Neuronal stem cell (in vitro differentiated cells): Measurements from ENCODE around the gene TINAGL1.
A peak's percentile ranks its signal among the peaks of the same experiment; 100 is the strongest.

Source experiments
- DNase-seq: peaks from one replicate; pipeline ENCODE4 v3.0.0-alpha.2; 2013; ENCODE audit warnings: low spot score
- H2AFZ ChIP-seq: one replicate; pipeline ENCODE4 v1.6.1; 2013; ENCODE audit warnings: mild to moderate bottlenecking, low read length, inconsistent platforms
- H2AK5ac ChIP-seq: 2 replicates; pipeline ENCODE4 v1.6.1; 2013; ENCODE audit warnings: low read depth, mild to moderate bottlenecking, inconsistent platforms, low read length, moderate library complexity, mixed read lengths
- H2BK120ac ChIP-seq: 2 replicates; pipeline ENCODE4 v1.6.1; 2013; ENCODE audit warnings: low read depth, mild to moderate bottlenecking, inconsistent platforms, low read length, moderate library complexity, mixed read lengths
- H2BK12ac ChIP-seq: one replicate; pipeline ENCODE4 v1.6.1; 2013; ENCODE audit warnings: low read length, inconsistent platforms
- H2BK15ac ChIP-seq: 2 replicates; pipeline ENCODE4 v1.6.1; 2013; ENCODE audit warnings: mild to moderate bottlenecking, low read length, inconsistent platforms, mixed read lengths
- H2BK5ac ChIP-seq: one replicate; pipeline ENCODE4 v1.6.1; 2013; ENCODE audit warnings: inconsistent platforms, mild to moderate bottlenecking, low read length, moderate library complexity
- H3K14ac ChIP-seq: one replicate; pipeline ENCODE4 v1.6.1; 2013; ENCODE audit warnings: low read length, inconsistent platforms
- H3K18ac ChIP-seq: 2 replicates; pipeline ENCODE4 v1.6.1; 2013; ENCODE audit warnings: low read length, inconsistent platforms
- H3K23ac ChIP-seq: 2 replicates; pipeline ENCODE4 v1.6.1; 2013; ENCODE audit warnings: low read depth, mild to moderate bottlenecking, mixed read lengths, low read length, inconsistent platforms; ENCODE audit not compliant: poor library complexity
- H3K27ac ChIP-seq: replicated peaks from 3 replicates; pipeline ENCODE4 v1.5.1; 2013; ENCODE audit warnings: low read length, inconsistent platforms
- H3K27me3 ChIP-seq, 3 experiments: 2 replicates each; pipeline ENCODE4 v1.6.1; 2013; ENCODE audit warnings: low read length in 3 of 3, mild to moderate bottlenecking in 2 of 3, inconsistent platforms in 1 of 3, low read depth in 1 of 3, mixed read lengths in 1 of 3, moderate library complexity in 1 of 3; ENCODE audit not compliant: control insufficient read depth in 3 of 3, insufficient read depth in 3 of 3
- H3K36me3 ChIP-seq, 2 donors: replicated peaks in 1 of 2; 2 replicates each; pipeline ENCODE4 v1.6.1; 2013; ENCODE audit warnings: low read length in 2 of 2; ENCODE audit not compliant: control insufficient read depth in 2 of 2, insufficient read depth in 2 of 2
- H3K4ac ChIP-seq: 2 replicates; pipeline ENCODE4 v1.6.1; 2013; ENCODE audit warnings: inconsistent platforms, mild to moderate bottlenecking, low read length, moderate library complexity
- H3K4me1 ChIP-seq, 2 donors: 1 replicate in 1 of 2; 2 replicates in 1 of 2; pipeline ENCODE4 v1.6.1; 2013; ENCODE audit warnings: low read length in 2 of 2, low read depth in 1 of 2; ENCODE audit not compliant: control insufficient read depth in 2 of 2, insufficient read depth in 1 of 2
- H3K4me2 ChIP-seq: one replicate; pipeline ENCODE4 v1.6.1; 2013; ENCODE audit warnings: mild to moderate bottlenecking, low read length, inconsistent platforms; ENCODE audit not compliant: insufficient read depth, poor library complexity, severe bottlenecking
- H3K4me3 ChIP-seq, 2 donors: 2 replicates each; pipeline ENCODE4 v1.5.1; 2013; ENCODE audit warnings: low read length in 2 of 2, mild to moderate bottlenecking in 2 of 2, inconsistent platforms in 1 of 2, moderate library complexity in 1 of 2
- H3K79me1 ChIP-seq: one replicate; pipeline ENCODE4 v1.6.1; 2013; ENCODE audit warnings: low read depth, mild to moderate bottlenecking, inconsistent platforms, low read length, moderate library complexity
- H3K9ac ChIP-seq: one replicate; pipeline ENCODE4 v1.6.1; 2013; ENCODE audit warnings: mild to moderate bottlenecking, low read depth, low read length, inconsistent platforms; ENCODE audit not compliant: poor library complexity
- H3K9me3 ChIP-seq, 2 donors: replicated peaks in 1 of 2; 2 replicates each; pipeline versions ENCODE3 to v1.6.1; 2013; ENCODE audit warnings: low read length in 2 of 2, mild to moderate bottlenecking in 2 of 2, inconsistent platforms in 1 of 2, low read depth in 1 of 2, mixed read lengths in 1 of 2, moderate library complexity in 1 of 2; ENCODE audit not compliant: control insufficient read depth in 2 of 2, insufficient read depth in 1 of 2
- H4K8ac ChIP-seq: one replicate; pipeline ENCODE4 v1.6.1; 2013; ENCODE audit warnings: low read depth, mild to moderate bottlenecking, inconsistent platforms, low read length, moderate library complexity
- H4K91ac ChIP-seq: one replicate; pipeline ENCODE4 v1.6.1; 2013; ENCODE audit warnings: low read length, low read depth, mild to moderate bottlenecking, inconsistent platforms; ENCODE audit not compliant: poor library complexity
- WGBS, 2 donors: extraction: QIAGEN DNeasy Blood & Tissue Kit; methylation state at CpG; one replicate each; pipeline ENCODE4 v1.1.7; 2013; ENCODE audit warnings: missing lambda C conversion rate in 2 of 2, mixed read lengths in 1 of 2; ENCODE audit not compliant: insufficient read length in 2 of 2, insufficient replicate concordance in 1 of 2; ENCODE audit errors: extremely low coverage in 2 of 2; 5-methylcytosine and 5-hydroxymethylcytosine counted together

TINAGL1 gene

DNA sequence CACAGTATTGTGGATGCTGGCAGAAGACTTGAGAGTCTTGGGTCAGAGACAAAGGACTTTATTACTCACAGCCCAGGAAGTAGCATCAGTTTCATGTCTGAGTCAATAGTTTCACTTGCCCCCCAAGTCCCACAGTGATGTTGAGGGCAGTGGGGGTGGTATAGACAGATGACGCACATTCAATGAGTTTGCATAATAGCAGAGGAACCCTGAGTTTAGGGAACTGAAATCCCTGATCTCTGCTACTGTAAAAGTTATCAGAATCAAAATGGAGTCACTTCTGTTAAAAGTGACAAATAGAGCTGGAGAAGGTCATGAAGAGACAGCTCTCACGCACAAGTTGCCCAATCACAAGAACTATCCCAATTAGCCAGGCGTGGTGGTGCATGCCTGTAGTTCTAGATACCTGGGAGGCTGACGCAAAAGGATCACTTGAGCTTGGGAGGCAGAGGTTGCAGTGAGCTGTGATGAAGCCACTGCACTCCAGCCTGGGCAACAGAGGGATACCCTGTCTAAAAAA, 29.7 kb downstream of the TINAGL1 start:
- no peak overlapping the region for H3K14ac ChIP-seq
- no peak overlapping the region for H3K4me3 ChIP-seq
- no peak overlapping the region for H3K4me2 ChIP-seq
- no peak overlapping the region for H3K27ac ChIP-seq
- H4K8ac ChIP-seq, result no peak overlapping the region
- H2BK120ac ChIP-seq, result no peak overlapping the region
- H3K36me3 ChIP-seq, result no peaks in the 10 kb centered on the region
- H4K91ac ChIP-seq, result no peak overlapping the region
- no peak overlapping the region for H2BK15ac ChIP-seq
- no peaks in the 10 kb centered on the region for H3K4me1 ChIP-seq
- H2BK5ac ChIP-seq, result no peak overlapping the region
- no peak overlapping the region for H3K4ac ChIP-seq
- no peak overlapping the region for H2BK12ac ChIP-seq
- H3K23ac ChIP-seq, result no peak overlapping the region
- no peak overlapping the region for H3K18ac ChIP-seq
- no peaks in the 10 kb centered on the region for H3K9me3 ChIP-seq
- H3K9ac ChIP-seq, result no peak overlapping the region
- H2AK5ac ChIP-seq, result no peak overlapping the region
- no peak overlapping the region for H2AFZ ChIP-seq
- no CpG with 5 or more reads among the region's 4 CpGs for WGBS, 2 donors
- H3K27me3 ChIP-seq, result peaks cover 0 to 10% (median 0%) of the 10 kb centered on the region in 3 experiments
- H3K79me1 ChIP-seq, result no peaks in the 10 kb centered on the region
- no peak for DNase-seq

DNA sequence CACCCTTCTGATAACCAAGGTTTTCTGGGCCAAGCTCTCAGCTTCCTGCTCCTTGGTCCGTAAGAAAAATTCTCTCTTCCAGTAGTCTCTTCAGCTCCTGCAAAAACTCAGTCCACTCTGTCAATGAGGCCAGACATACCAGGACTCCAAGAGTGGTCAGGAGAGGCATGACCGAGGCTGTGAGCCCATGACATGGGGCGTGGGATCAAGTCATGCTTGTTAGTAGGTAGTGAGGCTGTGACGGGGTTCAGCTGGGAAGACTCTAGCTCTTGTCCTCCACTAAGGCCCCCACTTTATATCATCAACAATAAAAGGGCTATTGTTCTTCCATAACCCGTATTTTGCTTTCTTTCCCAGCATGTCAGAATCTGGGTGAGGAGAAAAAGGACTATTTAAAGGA, 31.0 kb downstream of the TINAGL1 start:
- H3K79me1 ChIP-seq, result no peaks in the 10 kb centered on the region
- H3K27me3 ChIP-seq, result peaks cover 0 to 15% (median 0%) of the 10 kb centered on the region in 3 experiments
- no peak overlapping the region for H2BK15ac ChIP-seq
- no peak overlapping the region for H2AFZ ChIP-seq
- H3K14ac ChIP-seq, result no peak overlapping the region
- H2BK12ac ChIP-seq, result no peak overlapping the region
- no peaks in the 10 kb centered on the region for H3K36me3 ChIP-seq
- no peak overlapping the region for H3K4ac ChIP-seq
- no peak overlapping the region for H3K27ac ChIP-seq
- H3K9ac ChIP-seq, result no peak overlapping the region
- H3K23ac ChIP-seq, result no peak overlapping the region
- H3K18ac ChIP-seq, result no peak overlapping the region
- no peak overlapping the region for H2BK5ac ChIP-seq
- H3K9me3 ChIP-seq, result no peaks in the 10 kb centered on the region
- no peak overlapping the region for H3K4me3 ChIP-seq
- H4K91ac ChIP-seq, result no peak overlapping the region
- H4K8ac ChIP-seq, result no peak overlapping the region
- no peaks in the 10 kb centered on the region for H3K4me1 ChIP-seq
- no peak overlapping the region for H2AK5ac ChIP-seq
- WGBS, 2 donors, result no CpG with 5 or more reads among the region's 5 CpGs
- no peak overlapping the region for H2BK120ac ChIP-seq
- no peak overlapping the region for H3K4me2 ChIP-seq
- DNase-seq, result no peak

DNA sequence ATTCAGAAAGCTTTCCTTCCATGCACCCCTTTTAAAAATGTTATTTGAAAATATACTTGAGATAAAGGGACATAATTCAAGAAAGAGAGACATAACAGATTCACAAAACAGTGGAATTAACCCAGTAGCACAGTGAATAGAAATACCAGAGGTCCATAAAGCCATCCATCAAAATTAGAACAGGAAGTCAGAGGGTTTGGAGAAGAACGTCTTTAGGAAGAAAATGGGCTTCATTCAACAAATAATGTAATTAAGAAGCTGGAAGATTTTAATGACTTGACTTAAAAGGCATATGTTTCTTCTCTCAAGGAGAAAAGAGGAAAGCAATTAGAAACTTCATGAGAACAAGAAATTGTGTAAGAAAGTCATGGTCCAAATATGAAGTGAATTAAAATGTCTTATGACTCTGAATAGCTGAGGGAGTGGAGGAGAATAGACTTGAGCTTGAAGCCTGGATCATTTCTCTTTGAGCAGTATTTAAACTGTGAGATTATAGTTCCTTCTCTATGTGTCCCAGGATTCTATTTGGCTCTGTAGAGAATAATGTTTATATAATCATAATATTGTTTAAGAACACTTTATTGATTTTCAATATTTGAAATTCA, 33.3 kb downstream of the TINAGL1 start:
- Histone ChIP-seq H3K36me3 (no peaks in the 10 kb centered on the region), H2BK120ac (no peak overlapping the region), H3K14ac (no peak overlapping the region), H3K4me2 (no peak overlapping the region), H4K8ac (no peak overlapping the region), H3K27ac (no peak overlapping the region), H3K79me1 (no peaks in the 10 kb centered on the region), H3K27me3 (peaks cover 0 to 35% (median 0%) of the 10 kb centered on the region in 3 experiments), H3K23ac (no peak overlapping the region), H2BK5ac (no peak overlapping the region), H2AK5ac (no peak overlapping the region), H2BK15ac (no peak overlapping the region), H3K4me1 (peaks cover 0 to 5% of the 10 kb centered on the region in 2 donors), H2AFZ (no peak overlapping the region), H3K4ac (no peak overlapping the region), H3K9ac (no peak overlapping the region), H2BK12ac (no peak overlapping the region), H4K91ac (no peak overlapping the region), H3K9me3 (no peaks in the 10 kb centered on the region), H3K4me3 (no peak overlapping the region), H3K18ac (no peak overlapping the region)
- DNase-seq, result no peak
- no CpG with 5 or more reads among the region's 1 CpG for WGBS, 2 donors

DNA sequence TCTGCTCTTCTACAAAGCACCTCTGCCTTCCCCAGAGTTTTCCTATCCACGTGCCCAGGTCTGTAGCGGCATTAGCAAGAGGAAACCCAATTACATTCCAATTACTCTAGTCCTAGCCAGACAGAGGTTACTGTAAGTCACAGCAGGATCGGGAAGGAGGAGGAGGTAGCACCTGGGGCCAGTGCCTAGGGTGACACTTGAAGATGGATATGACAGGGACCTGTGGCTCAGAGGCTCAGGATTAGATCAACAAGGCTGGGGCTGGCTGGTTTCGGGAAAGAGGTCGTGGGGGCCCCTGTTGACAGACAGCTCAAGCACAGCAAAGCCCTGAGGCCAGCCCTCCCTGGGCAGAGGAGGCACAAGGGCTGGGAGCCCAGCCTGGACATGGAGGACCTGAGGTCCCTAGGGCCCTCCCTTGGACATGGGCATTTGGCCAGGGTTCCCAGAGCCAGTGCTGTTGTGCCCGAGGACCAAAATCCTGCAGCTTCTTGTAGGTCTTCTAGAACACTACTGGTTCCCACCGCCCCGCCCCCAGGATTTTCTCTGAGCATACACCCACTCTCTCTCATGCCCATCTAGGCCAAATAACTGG, 38.2 kb downstream of the TINAGL1 start:
- H2BK15ac ChIP-seq, result no peak overlapping the region
- H4K8ac ChIP-seq, result no peak overlapping the region
- no peak overlapping the region for H3K4me3 ChIP-seq
- H3K9me3 ChIP-seq, result no peaks in the 10 kb centered on the region
- no peak overlapping the region for H3K18ac ChIP-seq
- H3K79me1 ChIP-seq, result no peaks in the 10 kb centered on the region
- H3K27me3 ChIP-seq, result peaks cover 0 to 69% (median 18%) of the 10 kb centered on the region in 3 experiments
- no peak overlapping the region for H3K9ac ChIP-seq
- no CpG with 5 or more reads among the region's 8 CpGs for WGBS, 2 donors
- H3K14ac ChIP-seq, result no peak overlapping the region
- H3K27ac ChIP-seq, result no peak overlapping the region
- DNase-seq, result no peak
- H2AK5ac ChIP-seq, result peak overlapping the region; percentile 16
- no peak overlapping the region for H3K4me2 ChIP-seq
- H2BK120ac ChIP-seq, result peak overlapping the region; percentile 8
- H2BK5ac ChIP-seq, result no peak overlapping the region
- H3K4me1 ChIP-seq, result peaks cover 4 to 12% of the 10 kb centered on the region in 2 donors
- no peaks in the 10 kb centered on the region for H3K36me3 ChIP-seq
- H2BK12ac ChIP-seq, result no peak overlapping the region
- H4K91ac ChIP-seq, result no peak overlapping the region
- H3K23ac ChIP-seq, result no peak overlapping the region
- H2AFZ ChIP-seq, result peak overlapping the region; percentile 41
- no peak overlapping the region for H3K4ac ChIP-seq
